Calu3 (cell line): Measurements from ENCODE around the gene UGT1A1. TPM values are rescaled to one million over a fixed set of nuclear protein-coding genes. Genes with fewer than 3 reads are reported as not detected.

ENCODE experiments used
- BruUV-seq: library from RNA; stranded (reverse); fragments of 400-500 nt; replicated peaks from 2 replicates; lab custom pipeline; 2021; lab: Mats Ljungman, UMichigan
- CTCF ChIA-PET: fragments of 300-600 bp; sonication (Branson Sonifier 250); formaldehyde crosslinking; loops from one replicate; lab custom pipeline; 2022; ENCODE audit warnings: antibody characterized with exemption; lab: Charles Lee
- DNase-seq: peaks from one replicate; pipeline ENCODE4 v3.0.0; 2022
- H3K27ac Mint-ChIP-seq: one replicate; pipeline ENCODE4 v1.8.0; 2022; ENCODE audit warnings: mixed read lengths; ENCODE audit not compliant: unreplicated experiment
- H3K27me3 Mint-ChIP-seq: one replicate; pipeline ENCODE4 v1.8.0; 2022; ENCODE audit warnings: mixed read lengths; ENCODE audit not compliant: unreplicated experiment
- H3K36me3 Mint-ChIP-seq: one replicate; pipeline ENCODE4 v1.8.0; 2022; ENCODE audit warnings: mild to moderate bottlenecking, moderate library complexity, mixed read lengths; ENCODE audit not compliant: insufficient read depth, unreplicated experiment
- H3K4me1 Mint-ChIP-seq: one replicate; pipeline ENCODE4 v1.8.0; 2022; ENCODE audit warnings: mild to moderate bottlenecking, low read depth, mixed read lengths; ENCODE audit not compliant: unreplicated experiment
- H3K4me3 Mint-ChIP-seq: one replicate; pipeline ENCODE4 v1.8.0; 2022; ENCODE audit warnings: mild to moderate bottlenecking, low read depth, moderate library complexity, mixed read lengths; ENCODE audit not compliant: unreplicated experiment
- H3K9me3 Mint-ChIP-seq: one replicate; pipeline ENCODE4 v1.8.0; 2022; ENCODE audit warnings: low read depth, mixed read lengths; ENCODE audit not compliant: unreplicated experiment
- intact Hi-C: fragments of 100-400 bp; cut with micrococcal nuclease; formaldehyde crosslinking; loops from one replicate; pipeline ENCODE4 v1.10.0; 2022; ENCODE audit not compliant: unreplicated experiment
- total RNA-seq: library from RNA; stranded (reverse); gene quantifications from 2 replicates; pipeline ENCODE4 v1.2.3, GENCODE V29; 2022
- TF ChIP-seq, protein P1 (sequence below): fragments of 200-600 bp; IDR thresholded peaks from one replicate; pipeline ENCODE4 v1.8.0; 2022; ENCODE audit warnings: antibody characterized with exemption; ENCODE audit not compliant: unreplicated experiment

Gene UGT1A1
- total RNA-seq, 1 experiment from 2014 or later: 26.7 TPM

DNA sequence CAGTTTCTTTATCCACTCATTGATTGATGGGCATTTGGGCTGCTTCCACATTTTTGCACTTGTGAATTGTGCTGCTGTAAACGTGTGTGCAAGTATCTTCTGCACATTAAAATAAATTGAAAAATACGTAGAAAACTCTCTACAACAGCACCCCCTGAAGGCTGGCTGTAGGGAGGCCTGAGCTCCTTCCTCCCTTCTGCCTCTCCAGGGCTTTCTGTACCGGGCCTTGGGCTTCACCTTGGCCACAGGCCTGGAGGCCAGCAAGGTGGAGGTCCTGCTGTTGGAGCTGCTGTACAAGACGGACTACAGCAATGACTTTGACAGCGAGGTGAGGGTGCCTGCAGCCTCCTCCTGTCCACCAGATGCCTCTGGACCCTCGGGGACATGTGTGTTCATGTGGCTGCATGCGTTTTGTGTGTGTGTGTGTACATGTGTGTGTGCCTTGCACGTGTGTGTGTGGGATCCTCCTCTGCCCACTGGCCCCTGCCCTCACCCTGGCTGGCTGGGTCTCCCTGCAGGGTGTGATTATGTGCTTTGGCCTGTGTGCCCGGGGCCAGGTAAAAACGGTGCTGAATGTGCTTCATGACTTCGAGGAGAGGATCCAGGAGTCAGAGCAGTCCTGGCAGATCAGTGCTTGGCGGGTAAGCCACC, 47.3 kb downstream of the UGT1A1 start:
- CTCF ChIA-PET: no interaction called here
- Mint-ChIP-seq H3K27ac (no peak overlapping the region), H3K4me3 (no peak overlapping the region), H3K4me1 (no peaks in the 10 kb centered on the region), H3K27me3 (peaks cover 24% of the 10 kb centered on the region), H3K9me3 (no peaks in the 10 kb centered on the region), H3K36me3 (no peaks in the 10 kb centered on the region)
- DNase-seq: peak; percentile 13
- intact Hi-C loops: no loop called here
- TF ChIP-seq, protein P1, sequence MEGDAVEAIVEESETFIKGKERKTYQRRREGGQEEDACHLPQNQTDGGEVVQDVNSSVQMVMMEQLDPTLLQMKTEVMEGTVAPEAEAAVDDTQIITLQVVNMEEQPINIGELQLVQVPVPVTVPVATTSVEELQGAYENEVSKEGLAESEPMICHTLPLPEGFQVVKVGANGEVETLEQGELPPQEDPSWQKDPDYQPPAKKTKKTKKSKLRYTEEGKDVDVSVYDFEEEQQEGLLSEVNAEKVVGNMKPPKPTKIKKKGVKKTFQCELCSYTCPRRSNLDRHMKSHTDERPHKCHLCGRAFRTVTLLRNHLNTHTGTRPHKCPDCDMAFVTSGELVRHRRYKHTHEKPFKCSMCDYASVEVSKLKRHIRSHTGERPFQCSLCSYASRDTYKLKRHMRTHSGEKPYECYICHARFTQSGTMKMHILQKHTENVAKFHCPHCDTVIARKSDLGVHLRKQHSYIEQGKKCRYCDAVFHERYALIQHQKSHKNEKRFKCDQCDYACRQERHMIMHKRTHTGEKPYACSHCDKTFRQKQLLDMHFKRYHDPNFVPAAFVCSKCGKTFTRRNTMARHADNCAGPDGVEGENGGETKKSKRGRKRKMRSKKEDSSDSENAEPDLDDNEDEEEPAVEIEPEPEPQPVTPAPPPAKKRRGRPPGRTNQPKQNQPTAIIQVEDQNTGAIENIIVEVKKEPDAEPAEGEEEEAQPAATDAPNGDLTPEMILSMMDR: no peak
- no TSS peak for BruUV-seq

DNA sequence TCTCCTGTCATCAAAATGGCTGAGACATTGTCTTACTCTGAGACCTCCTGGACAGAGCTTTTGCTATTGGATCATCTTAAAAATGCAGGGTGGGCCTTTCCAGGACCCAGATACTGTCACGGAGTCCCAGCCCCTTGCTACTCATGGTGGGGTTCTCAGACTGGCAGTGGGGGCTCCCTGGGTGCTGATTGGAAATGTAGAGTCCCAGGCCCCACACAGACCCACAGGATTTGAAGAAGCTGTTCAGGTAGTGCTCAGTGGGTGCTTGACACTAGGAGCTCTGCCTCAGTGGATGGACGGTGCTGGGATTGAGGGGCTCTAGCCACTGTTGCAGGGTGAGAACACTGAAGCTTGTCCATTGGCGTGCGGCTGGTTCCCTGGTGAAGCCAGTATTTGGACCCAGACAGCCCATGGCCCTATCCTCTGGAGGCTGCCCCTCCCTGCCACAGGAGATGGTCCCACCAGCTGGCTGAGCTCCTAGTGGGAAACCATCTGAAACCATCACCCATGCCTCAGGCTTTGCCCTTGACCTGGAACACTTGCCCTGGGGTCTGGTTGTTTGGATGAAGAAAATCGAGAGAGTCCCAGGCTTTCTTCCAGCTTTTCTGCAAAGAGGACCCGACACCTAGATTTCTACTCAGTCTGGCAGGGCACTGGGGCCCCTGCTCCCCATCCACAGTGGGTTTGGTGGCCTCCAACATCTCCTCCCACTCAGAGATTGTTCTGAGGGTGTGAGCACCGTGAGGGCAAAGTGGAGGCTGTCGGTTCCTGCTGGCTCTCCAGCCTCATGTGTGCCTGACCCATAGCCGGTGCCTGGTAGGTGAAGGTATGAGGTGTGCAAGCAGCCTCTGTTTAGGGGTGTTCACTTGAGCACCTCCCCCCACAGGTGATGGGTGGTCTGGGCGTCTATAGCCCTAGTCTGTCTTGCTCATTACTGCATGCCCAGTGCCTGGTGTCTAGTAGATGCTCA, 48.2 kb downstream of the UGT1A1 start:
- peaks cover 28% of the 10 kb centered on the region for H3K27me3 Mint-ChIP-seq
- H3K4me3 Mint-ChIP-seq: no peak overlapping the region
- H3K36me3 Mint-ChIP-seq: no peaks in the 10 kb centered on the region
- BruUV-seq: no TSS peak
- CTCF ChIA-PET: no interaction called here
- no peak for DNase-seq
- no peaks in the 10 kb centered on the region for H3K4me1 Mint-ChIP-seq
- no peaks in the 10 kb centered on the region for H3K9me3 Mint-ChIP-seq
- H3K27ac Mint-ChIP-seq: no peak overlapping the region
- TF ChIP-seq, protein P1: no peak
- intact Hi-C loops: no loop called here

DNA sequence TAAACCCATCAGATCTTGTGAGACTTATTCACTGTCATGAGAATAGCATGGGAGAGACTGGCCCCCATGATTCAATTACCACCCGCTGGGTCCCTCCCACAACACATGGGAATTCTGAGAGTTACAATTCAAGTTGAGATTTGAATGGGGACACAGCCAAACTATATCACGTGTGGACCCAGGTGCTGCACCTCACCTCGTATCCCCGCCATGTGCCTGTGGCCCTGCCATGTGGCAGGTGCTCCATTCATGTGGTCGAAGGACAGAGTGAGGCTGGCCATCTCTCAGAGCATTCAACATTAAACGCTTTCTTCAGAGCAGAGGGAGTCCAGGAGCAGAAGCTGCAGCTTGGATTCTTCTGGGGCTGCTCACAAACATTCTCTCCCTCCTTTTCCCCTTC, 50.3 kb downstream of the UGT1A1 start:
- DNase-seq: no peak
- H3K9me3 Mint-ChIP-seq: no peaks in the 10 kb centered on the region
- no peak overlapping the region for H3K4me3 Mint-ChIP-seq
- TF ChIP-seq, protein P1: no peak
- H3K4me1 Mint-ChIP-seq: no peaks in the 10 kb centered on the region
- peaks cover 28% of the 10 kb centered on the region for H3K27me3 Mint-ChIP-seq
- intact Hi-C loops: no loop called here
- no TSS peak for BruUV-seq
- no peak overlapping the region for H3K27ac Mint-ChIP-seq
- no peaks in the 10 kb centered on the region for H3K36me3 Mint-ChIP-seq
- CTCF ChIA-PET: no interaction called here

DNA sequence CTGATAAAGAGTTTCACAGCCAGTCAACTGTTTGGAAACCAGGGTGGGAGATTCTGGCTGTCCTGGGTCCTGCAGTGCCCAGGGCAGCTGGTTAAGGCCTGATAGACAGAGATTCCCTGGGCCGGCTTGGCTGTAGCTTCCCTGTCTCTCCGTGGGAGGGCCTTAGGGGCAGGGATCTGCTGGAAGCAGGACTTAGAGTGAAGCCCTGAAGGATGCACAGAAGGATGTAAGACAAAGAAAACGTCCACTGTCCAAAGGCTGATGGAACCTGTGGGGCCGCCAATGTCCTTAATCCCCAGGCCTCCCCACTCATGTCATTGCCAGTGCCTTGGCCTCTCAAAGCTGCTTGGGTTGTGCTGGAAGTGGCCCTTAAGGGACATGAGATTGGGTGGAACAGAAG, 51.0 kb downstream of the UGT1A1 start:
- H3K36me3 Mint-ChIP-seq: no peaks in the 10 kb centered on the region
- H3K27ac Mint-ChIP-seq: no peak overlapping the region
- CTCF ChIA-PET: no interaction called here
- H3K4me1 Mint-ChIP-seq: no peaks in the 10 kb centered on the region
- H3K9me3 Mint-ChIP-seq: no peaks in the 10 kb centered on the region
- DNase-seq: no peak
- TF ChIP-seq, protein P1: no peak
- no peak overlapping the region for H3K4me3 Mint-ChIP-seq
- H3K27me3 Mint-ChIP-seq: peaks cover 28% of the 10 kb centered on the region
- intact Hi-C loops: no loop called here
- no TSS peak for BruUV-seq
